Activated CD8-positive, alpha-beta T cell treated with anti-CD3 and anti-CD28 coated beads, Interleukin-2, amount 10 ng/mL, durations not matched to agents 7 days and 5 days (primary cell): ENCODE measurements around the gene NRSN2. TPM values are rescaled to one million over a fixed set of nuclear protein-coding genes. Genes with fewer than 3 reads are reported as not detected.

Experiments used
- ATAC-seq: fragments of 150-1000 bp; cut with Tn5 transposase; one replicate; pipeline ENCODE4 v1.10.0; 2021; ENCODE audit warnings: moderate library complexity
- CTCF ChIA-PET: fragments of 350-600 bp; sonication (Branson Sonifier 250); formaldehyde crosslinking; loops from one replicate; lab custom pipeline; 2021; ENCODE audit warnings: antibody characterized with exemption; lab: Charles Lee
- POLR2A ChIA-PET: fragments of 350-600 bp; sonication (Branson Sonifier 250); formaldehyde crosslinking; loops from one replicate; lab custom pipeline; 2021; ENCODE audit warnings: antibody characterized with exemption; lab: Charles Lee
- DNase-seq: peaks from one replicate; pipeline ENCODE4 v3.0.0-alpha.2; 2020
- H3K27ac Mint-ChIP-seq: one replicate; pipeline ENCODE4 v1.8.0; 2021; ENCODE audit warnings: mild to moderate bottlenecking, mixed read lengths
- H3K27me3 Mint-ChIP-seq: one replicate; pipeline ENCODE4 v1.8.0; 2021; ENCODE audit warnings: low read depth, mixed read lengths
- H3K36me3 Mint-ChIP-seq: one replicate; pipeline ENCODE4 v1.8.0; 2021; ENCODE audit warnings: low read depth, mixed read lengths
- H3K4me1 Mint-ChIP-seq: one replicate; pipeline ENCODE4 v1.8.0; 2021; ENCODE audit warnings: low read depth, mixed read lengths
- H3K4me3 Mint-ChIP-seq: one replicate; pipeline ENCODE4 v1.8.0; 2021; ENCODE audit warnings: mild to moderate bottlenecking, mixed read lengths
- H3K9me3 Mint-ChIP-seq: one replicate; pipeline ENCODE4 v1.8.0; 2022; ENCODE audit warnings: mixed read lengths; ENCODE audit not compliant: insufficient read depth
- total RNA-seq, 2 experiments: library from RNA; stranded (reverse); gene quantifications; one replicate each; pipeline ENCODE4 v1.2.3, GENCODE V29; 2021

NRSN2 gene
- total RNA-seq, 2 experiments from 2014 or later: 1.4 to 2.4 TPM

DNA sequence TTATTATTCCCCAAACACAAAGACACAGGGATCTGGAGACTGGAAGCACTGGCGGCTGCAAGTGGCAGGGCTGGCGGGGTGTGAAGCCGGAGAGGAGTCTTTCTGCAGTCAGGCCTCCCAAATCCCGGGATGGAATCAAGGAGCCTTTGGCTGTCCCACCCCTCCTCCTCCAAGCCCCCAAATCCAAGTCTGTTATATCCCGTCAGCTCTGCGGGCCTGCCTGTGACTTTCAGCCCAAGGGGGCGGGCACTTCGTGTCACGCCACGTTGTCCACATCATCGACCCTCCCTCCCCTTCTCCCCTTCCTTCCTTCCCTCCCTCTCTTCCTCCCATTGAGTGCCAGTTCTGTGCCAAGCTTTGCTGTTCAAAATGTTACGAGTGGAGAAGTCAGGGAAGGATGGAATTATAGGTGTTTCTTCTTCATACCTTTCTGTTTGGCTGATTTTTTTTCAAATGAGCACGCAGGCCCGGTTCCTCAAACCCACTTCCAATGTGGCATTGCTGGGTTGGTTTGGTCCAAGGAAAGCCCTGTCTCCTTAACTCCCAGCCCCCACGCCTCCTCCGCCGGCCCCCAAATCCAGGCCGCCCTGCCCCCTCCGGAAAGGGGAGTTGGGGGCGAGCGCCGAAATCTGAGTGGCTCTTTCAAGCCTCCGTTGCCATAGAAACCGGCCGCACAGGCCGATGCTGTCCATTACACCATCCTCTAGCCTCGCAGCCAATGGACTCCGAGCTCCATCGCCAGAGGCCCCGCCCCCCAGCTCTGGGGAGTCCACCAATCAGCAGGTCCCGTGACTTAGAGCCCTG is 36.9 kb upstream of the NRSN2 start:
- Mint-ChIP-seq H3K4me1 (peaks cover 13% of the 10 kb centered on the region), H3K9me3 (no peaks in the 10 kb centered on the region), H3K27ac (peak overlapping the region; percentile 67), H3K36me3 (no peaks in the 10 kb centered on the region), H3K27me3 (no peaks in the 10 kb centered on the region), H3K4me3 (peak overlapping the region; percentile 66)
- CTCF ChIA-PET: interaction anchor here (0.7 to 2.3 kb wide), 5 partner anchors 10 to 44 kb away, joined by 3 to 10 read pairs (median 4); no protein-coding TSS in a partner anchor
- DNase-seq (peak; percentile 88), ATAC-seq (peak; percentile 100)
- POLR2A ChIA-PET: interaction anchor here (0.7 to 2.9 kb wide), 4 partner anchors 9 to 15 kb away, joined by 3 to 14 read pairs (median 4); partner anchors contain the start of genes SOX12 and ZCCHC3

DNA sequence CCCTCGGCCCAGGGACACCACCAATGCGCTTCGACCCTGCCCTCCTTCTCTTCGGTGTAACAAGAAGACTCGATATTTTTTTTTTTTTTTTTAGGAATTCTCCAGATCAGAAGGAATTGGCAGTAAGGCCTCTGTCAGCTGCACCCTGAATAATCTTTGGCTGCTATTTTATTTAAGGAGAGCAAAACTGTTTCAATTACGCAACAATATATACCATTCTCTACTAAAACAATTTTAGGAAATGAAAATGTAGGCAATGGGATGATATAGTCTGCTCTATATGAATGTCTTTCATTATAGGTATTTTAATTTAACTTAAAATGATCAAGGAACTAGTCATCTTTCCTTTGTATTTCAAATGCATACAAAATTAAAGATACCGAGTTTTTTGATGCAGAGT is 36.3 kb upstream of the NRSN2 start:
- Mint-ChIP-seq H3K36me3 (no peaks in the 10 kb centered on the region), H3K27me3 (no peaks in the 10 kb centered on the region), H3K4me1 (peaks cover 13% of the 10 kb centered on the region), H3K27ac (peak overlapping the region; percentile 67), H3K4me3 (peak overlapping the region; percentile 66), H3K9me3 (no peaks in the 10 kb centered on the region)
- POLR2A ChIA-PET: interaction anchor here (0.7 to 1.0 kb wide), 2 partner anchors 13 to 14 kb away, joined by 3 to 4 read pairs; partner anchors contain the start of gene SOX12
- ATAC-seq: no peak
- no peak for DNase-seq
- CTCF ChIA-PET: interaction anchor here (1.0 to 1.2 kb wide), 2 partner anchors 10 to 13 kb away, joined by 3 to 4 read pairs; no protein-coding TSS in a partner anchor

DNA sequence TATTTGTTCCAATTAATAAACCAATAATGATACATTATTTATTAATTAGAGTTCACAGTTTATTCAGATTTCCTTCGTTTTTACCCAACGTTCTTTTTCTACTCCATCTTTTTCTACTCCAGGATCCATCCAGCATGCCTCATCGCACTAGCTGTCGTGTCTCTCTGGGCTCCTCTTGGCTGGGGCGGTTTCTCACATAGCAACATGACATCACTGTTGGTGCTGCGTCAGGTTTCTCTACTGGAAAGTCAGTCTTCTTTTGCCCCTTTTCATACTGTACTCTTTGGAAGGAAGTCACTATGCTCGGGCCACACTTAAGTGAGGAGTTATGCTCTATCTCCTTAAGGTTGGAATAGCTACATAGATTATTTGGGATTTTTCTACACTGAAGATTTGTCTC is 35.3 kb upstream of the NRSN2 start:
- POLR2A ChIA-PET: no interaction called here

DNA sequence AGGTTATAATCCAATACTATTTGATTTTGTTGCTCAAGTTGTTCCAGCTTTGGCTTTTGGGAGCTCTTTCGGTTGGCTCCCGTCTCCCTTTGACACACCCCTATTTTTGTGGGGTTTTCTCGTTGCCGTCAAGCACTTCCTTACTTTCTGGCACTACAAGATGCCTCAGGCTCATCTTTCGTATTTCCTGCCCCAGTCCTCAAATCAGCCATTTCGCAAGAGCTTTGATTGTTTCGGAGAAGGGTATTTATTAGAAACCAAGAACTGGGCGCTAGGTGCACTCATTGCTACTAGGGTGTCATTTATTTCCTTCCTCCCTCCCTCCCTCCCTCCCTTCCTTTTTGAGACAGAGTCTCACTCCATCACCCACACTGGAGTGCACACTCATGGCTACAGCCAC is 34.8 kb upstream of the NRSN2 start:
- no peak for DNase-seq
- Mint-ChIP-seq H3K4me1 (peaks cover 13% of the 10 kb centered on the region), H3K4me3 (no peak overlapping the region), H3K36me3 (no peaks in the 10 kb centered on the region), H3K27me3 (no peaks in the 10 kb centered on the region), H3K9me3 (no peaks in the 10 kb centered on the region), H3K27ac (no peak overlapping the region)
- ChIA-PET POLR2A (interaction anchor here (0.6 kb wide), 1 partner anchor 43 kb away, joined by 3 read pairs; no protein-coding TSS in a partner anchor), CTCF (interaction anchor here (1.0 to 1.1 kb wide), 2 partner anchors 11 to 13 kb away, joined by 3 read pairs; no protein-coding TSS in a partner anchor)
- ATAC-seq: no peak

More for the DNA sequence above, 35.3 kb upstream of the NRSN2 start:
- Mint-ChIP-seq H3K4me3 (no peak overlapping the region), H3K36me3 (no peaks in the 10 kb centered on the region), H3K9me3 (no peaks in the 10 kb centered on the region), H3K4me1 (peaks cover 13% of the 10 kb centered on the region), H3K27me3 (no peaks in the 10 kb centered on the region), H3K27ac (no peak overlapping the region)
- CTCF ChIA-PET: interaction anchor here (1.0 to 1.1 kb wide), 2 partner anchors 12 to 13 kb away, joined by 3 read pairs; no protein-coding TSS in a partner anchor
- DNase-seq (no peak), ATAC-seq (no peak)

DNA sequence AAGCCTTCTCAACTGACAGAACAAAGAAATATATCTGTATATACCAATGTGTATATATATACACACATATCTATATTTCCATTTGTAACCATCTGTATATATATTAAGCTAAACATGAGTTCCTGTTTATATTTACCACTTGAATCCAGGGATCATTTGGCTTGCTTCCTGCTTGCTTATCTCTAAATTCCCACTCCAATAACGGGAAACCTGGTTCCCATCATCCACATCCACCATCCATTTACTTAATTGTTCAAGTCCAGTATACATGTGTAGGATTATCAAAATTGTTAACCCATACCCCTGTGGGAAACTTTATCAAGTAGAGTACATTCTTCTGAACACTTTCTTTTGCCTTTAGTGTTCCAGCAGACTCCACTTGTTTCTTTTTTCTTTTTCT is 34.0 kb upstream of the NRSN2 start:
- H3K27ac Mint-ChIP-seq: no peak overlapping the region
- no peaks in the 10 kb centered on the region for H3K36me3 Mint-ChIP-seq
- no peaks in the 10 kb centered on the region for H3K9me3 Mint-ChIP-seq
- H3K4me1 Mint-ChIP-seq: peaks cover 13% of the 10 kb centered on the region
- POLR2A ChIA-PET: no interaction called here
- no peak for DNase-seq
- H3K4me3 Mint-ChIP-seq: no peak overlapping the region
- H3K27me3 Mint-ChIP-seq: no peaks in the 10 kb centered on the region
- CTCF ChIA-PET: interaction anchor here (1.0 kb wide), 1 partner anchor 18 kb away, joined by 4 read pairs; no protein-coding TSS in a partner anchor
- ATAC-seq: no peak

DNA sequence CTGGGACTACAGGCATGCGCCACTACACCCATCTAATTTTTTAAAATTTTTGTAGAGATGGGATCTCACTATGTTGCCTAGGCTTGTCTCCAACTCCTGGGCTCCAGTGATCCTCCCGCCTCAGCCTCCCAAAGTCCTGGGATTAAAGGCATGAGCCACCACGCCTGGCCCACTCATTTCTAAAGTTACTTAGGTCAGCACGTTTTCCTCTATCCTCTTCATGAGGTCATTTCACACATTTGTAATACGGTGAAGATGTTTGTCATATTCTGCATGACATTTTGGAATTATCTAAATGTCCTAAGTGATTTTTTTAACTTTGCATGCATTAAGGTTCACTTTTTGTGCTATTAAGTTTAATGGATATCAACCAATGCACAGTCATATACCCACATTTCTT is 33.5 kb upstream of the NRSN2 start:
- ChIA-PET CTCF (interaction anchor here (1.0 kb wide), 1 partner anchor 17 kb away, joined by 4 read pairs; no protein-coding TSS in a partner anchor), POLR2A (no interaction called here)
- Mint-ChIP-seq H3K27ac (no peak overlapping the region), H3K36me3 (no peaks in the 10 kb centered on the region), H3K4me3 (no peak overlapping the region), H3K4me1 (peaks cover 13% of the 10 kb centered on the region), H3K9me3 (no peaks in the 10 kb centered on the region), H3K27me3 (no peaks in the 10 kb centered on the region)
- ATAC-seq (no peak), DNase-seq (no peak)

DNA sequence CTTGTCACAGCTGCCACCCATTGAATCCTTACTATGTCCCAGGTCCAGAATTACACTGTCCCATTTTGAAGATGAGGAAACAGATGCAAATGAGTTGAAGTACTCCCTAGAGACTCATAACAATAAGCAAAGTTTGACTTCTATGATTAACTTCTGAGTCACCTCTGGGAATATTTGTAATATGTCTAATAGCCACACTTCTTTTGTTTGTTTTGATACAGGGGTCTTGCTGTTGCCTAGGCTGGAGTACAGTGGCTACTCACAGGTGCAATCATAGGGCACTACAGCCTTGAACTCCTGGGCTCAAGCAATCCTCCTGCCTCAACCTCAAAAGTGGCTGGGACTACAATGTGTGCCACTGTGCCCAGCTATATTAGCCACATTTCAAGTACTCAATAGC is 33.0 kb upstream of the NRSN2 start:
- no peaks in the 10 kb centered on the region for H3K9me3 Mint-ChIP-seq
- H3K27ac Mint-ChIP-seq: no peak overlapping the region
- POLR2A ChIA-PET: no interaction called here
- no peaks in the 10 kb centered on the region for H3K36me3 Mint-ChIP-seq
- DNase-seq: no peak
- CTCF ChIA-PET: interaction anchor here (1.5 kb wide), 1 partner anchor 16 kb away, joined by 5 read pairs; no protein-coding TSS in a partner anchor
- H3K27me3 Mint-ChIP-seq: no peaks in the 10 kb centered on the region
- peaks cover 13% of the 10 kb centered on the region for H3K4me1 Mint-ChIP-seq
- no peak for ATAC-seq
- no peak overlapping the region for H3K4me3 Mint-ChIP-seq

DNA sequence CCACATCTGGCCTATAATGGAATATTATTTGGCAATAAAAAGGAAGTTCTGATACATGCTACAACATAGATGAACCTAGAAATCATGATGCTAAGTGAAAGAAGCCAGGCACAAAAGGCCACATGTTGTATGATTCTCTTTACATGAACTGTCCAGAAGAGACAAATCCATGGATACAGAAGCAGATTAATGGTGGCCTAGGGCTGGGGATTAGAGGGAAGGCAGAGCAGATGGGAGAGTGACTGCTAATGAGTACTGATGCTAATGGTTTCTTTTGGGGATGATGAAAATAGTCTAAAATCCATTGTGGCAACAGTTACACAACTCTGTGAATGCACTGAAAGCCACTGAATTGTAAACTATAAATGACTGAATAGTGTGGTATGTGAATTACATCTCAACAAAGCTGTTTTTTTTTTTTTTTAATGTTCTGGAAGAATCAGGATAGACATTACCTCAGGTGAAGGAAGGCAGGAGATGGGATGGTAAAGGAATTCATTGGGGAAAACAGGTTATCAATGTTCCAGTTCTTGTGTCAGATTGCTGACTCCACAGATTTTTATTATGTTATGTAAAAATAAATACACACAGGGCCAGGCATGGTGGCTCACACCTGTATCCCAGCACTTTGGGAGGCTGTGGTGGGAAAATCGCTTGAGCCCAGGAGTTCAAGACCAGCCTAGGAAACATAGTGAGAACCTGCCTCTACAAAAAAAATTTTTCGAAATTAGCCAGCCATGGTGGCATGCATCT is 30.4 kb upstream of the NRSN2 start:
- H3K36me3 Mint-ChIP-seq: no peaks in the 10 kb centered on the region
- ChIA-PET POLR2A (no interaction called here), CTCF (no interaction called here)
- H3K27ac Mint-ChIP-seq: no peak overlapping the region
- H3K4me3 Mint-ChIP-seq: no peak overlapping the region
- no peaks in the 10 kb centered on the region for H3K27me3 Mint-ChIP-seq
- no peaks in the 10 kb centered on the region for H3K4me1 Mint-ChIP-seq
- ATAC-seq: no peak
- DNase-seq: no peak
- H3K9me3 Mint-ChIP-seq: no peaks in the 10 kb centered on the region

DNA sequence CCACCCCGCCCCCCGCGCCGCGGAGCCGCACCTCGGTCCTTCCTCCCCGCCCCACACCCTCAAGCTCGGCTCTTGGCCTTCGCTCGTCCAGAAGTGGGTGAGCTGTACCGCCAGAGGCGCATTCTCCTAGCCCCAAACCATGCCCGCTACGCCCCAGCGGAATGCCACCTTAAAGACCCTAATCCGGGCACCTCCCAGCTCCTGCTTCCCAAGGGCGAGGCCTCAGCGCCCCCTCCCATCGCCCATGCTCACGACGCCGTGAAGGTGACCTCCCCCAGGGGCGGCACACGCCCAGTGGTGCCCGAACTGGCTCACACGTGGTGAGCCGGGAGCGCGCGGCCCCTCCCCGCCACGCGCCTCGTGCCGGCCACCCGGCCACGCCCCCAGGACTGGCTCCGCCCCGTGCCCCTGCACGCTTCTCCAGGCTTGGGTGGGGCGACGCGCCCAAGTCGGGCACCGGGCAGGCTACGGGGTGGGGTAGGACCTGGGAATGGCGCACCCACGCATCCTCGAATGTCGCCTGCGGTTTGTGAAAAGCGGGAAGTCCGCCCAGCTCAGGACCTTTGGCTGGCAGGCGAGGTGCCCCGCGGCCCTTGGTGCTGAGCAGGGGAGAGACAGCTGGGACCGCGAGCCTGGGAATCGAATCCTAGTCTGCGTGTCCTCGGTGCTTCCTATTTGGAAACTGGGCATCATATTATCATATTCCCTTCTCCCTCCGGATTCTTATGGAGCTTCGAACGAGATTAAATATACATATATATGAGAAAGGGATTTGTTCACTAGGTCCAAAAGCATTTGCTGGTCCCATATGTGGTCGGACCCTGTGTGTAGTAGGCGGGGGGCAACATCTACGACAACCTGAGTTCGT is 22.5 kb upstream of the NRSN2 start:
- Mint-ChIP-seq H3K4me1 (peaks cover 40% of the 10 kb centered on the region), H3K27me3 (no peaks in the 10 kb centered on the region), H3K27ac (peak overlapping the region; percentile 90), H3K36me3 (peaks cover 2% of the 10 kb centered on the region), H3K9me3 (no peaks in the 10 kb centered on the region), H3K4me3 (peak overlapping the region; percentile 87)
- ATAC-seq (peak; percentile 66), DNase-seq (peak; percentile 91)
- ChIA-PET CTCF (interaction anchor here (0.8 to 4.9 kb wide), 11 partner anchors 13 to 148 kb away, joined by 3 to 32 read pairs (median 4); no protein-coding TSS in a partner anchor), POLR2A (interaction anchor here (0.8 to 3.4 kb wide), 5 partner anchors 14 to 36 kb away, joined by 3 to 49 read pairs (median 3); partner anchors contain the start of gene ZCCHC3)

DNA sequence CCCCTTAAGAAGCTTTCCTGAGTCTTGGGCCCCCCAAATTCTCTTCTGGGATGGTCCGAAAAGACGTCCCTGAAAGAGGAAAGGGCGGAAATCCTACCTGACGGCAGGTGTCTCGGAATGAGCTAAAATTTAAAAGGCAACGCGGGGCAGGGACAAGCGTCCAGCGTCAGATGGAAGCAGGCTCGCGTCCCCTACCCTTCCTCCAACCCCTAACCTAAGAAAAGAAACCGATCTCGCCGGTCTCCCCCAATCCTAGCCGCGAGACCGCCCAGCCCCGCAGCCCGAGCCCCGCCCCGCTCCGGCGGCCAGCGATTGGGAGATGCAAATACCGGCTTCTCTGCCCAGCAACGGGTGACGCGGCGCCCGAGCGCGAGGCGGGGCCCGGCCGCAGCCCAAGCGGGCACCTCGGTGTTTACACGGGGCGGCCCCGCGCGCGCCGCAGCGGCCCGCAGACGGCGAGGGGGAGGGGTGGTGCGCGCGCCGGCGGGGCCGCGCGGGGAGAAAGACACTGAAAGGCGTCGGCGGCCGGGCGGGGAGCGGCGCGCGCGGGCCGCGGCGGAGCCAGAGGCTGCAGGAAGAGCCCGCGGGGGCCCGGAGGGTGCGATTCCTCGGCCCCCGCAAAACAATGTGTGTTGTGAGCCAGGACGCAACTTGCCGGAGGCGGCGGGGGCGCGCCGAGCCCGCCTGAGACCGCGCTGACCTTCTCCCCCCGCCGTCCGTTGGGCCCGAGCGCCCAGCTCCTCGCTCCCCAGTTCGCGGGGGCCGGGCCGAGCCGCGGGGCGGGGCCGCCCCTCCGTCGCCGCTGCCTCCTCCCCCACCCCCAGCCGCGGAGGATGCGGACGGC is 21.6 kb upstream of the NRSN2 start, which contains the start of gene SOX12:
SOX12 (plus strand) TSS at position 508 of the 844 bp plus-strand sequence. CDS start 373 bp downstream, outside the sequence.
- DNase-seq (peak; percentile 97), ATAC-seq (peak; percentile 79)
- Mint-ChIP-seq H3K27me3 (no peaks in the 10 kb centered on the region), H3K4me3 (peak within 1 kb of the TSS; percentile 87), H3K36me3 (peaks cover 2% of the 10 kb centered on the region), H3K4me1 (peaks cover 48% of the 10 kb centered on the region), H3K9me3 (no peaks in the 10 kb centered on the region), H3K27ac (peak within 1 kb of the TSS; percentile 90)
- ChIA-PET POLR2A (interaction anchor here (1.0 to 3.4 kb wide), 4 partner anchors 12 to 82 kb away, joined by 3 to 49 read pairs (median 4); partner anchors contain the start of gene ZCCHC3), CTCF (interaction anchor here (0.6 to 4.9 kb wide), 10 partner anchors 13 to 147 kb away, joined by 3 to 32 read pairs (median 4); no protein-coding TSS in a partner anchor)
